ENCODE measurements around the gene ENHO. TPM values are rescaled to one million over a fixed set of nuclear protein-coding genes. Genes with fewer than 3 reads are reported as not detected.

Gene ENHO
- total and polyA plus RNA-seq, 12 donors, result 0.32 to 1.2 (median 0.46) TPM; not detected in 4

- no peak overlapping the region for H3K4me3 ChIP-seq
- H3K9me3 ChIP-seq, result no peaks in the 10 kb centered on the region
- TF ChIP-seq CTCF (IDR thresholded peaks at IDR 0.05), result peak in 6 of 9 donors; percentile 25 to 55 (median 43)
- peaks cover 0 to 5% (median 0%) of the 10 kb centered on the region in 7 donors for H3K27me3 ChIP-seq
- peak; percentile 38 to 64 for DNase-seq
- intact Hi-C loops (cut with DNase I), result loop anchor here (1.0 to 10.0 kb wide), 12 partner anchors 45 to 167 kb away; no protein-coding TSS in a partner anchor
- H3K36me3 ChIP-seq, result no peaks in the 10 kb centered on the region
- peaks cover 0 to 26% (median 14%) of the 10 kb centered on the region in 9 donors for H3K4me1 ChIP-seq
- ATAC-seq, result peak; percentile 49 to 93 (median 84)
- WGBS, 2 donors, result 11 to 22% methylated on average over 5 of the region's 5 CpGs
- peak overlapping the region in 2 of 10 donors; percentile 1 to 28 for H3K27ac ChIP-seq
Observed at GRCh38 chr9:34501889-34502425, 20.8 kb downstream of the ENHO start.

- H3K27ac ChIP-seq, result peak overlapping the region in 1 of 10 donors; percentile 1
- no peak overlapping the region for H3K4me3 ChIP-seq
- 48 to 62% methylated on average over 2 of the region's 2 CpGs for WGBS, 2 donors
- H3K9me3 ChIP-seq, result no peaks in the 10 kb centered on the region
- peaks cover 0 to 5% (median 0%) of the 10 kb centered on the region in 7 donors for H3K27me3 ChIP-seq
- no peak for TF ChIP-seq CTCF (IDR thresholded peaks at IDR 0.05)
- peaks cover 0 to 26% (median 14%) of the 10 kb centered on the region in 9 donors for H3K4me1 ChIP-seq
- intact Hi-C loops (cut with DNase I), result loop anchor here (1.0 to 10.0 kb wide), 12 partner anchors 46 to 167 kb away; no protein-coding TSS in a partner anchor
- ATAC-seq (no peak), DNase-seq (no peak)
- H3K36me3 ChIP-seq, result no peaks in the 10 kb centered on the region
Observed at GRCh38 chr9:34501372-34501771, 21.4 kb downstream of the ENHO start.

- peaks cover 0 to 26% (median 14%) of the 10 kb centered on the region in 9 donors for H3K4me1 ChIP-seq
- no peak overlapping the region for H3K27ac ChIP-seq
- no peak overlapping the region for H3K4me3 ChIP-seq
- 2% methylated on average over 6 of the region's 6 CpGs for WGBS, 2 donors
- peak; percentile 34 to 66 for DNase-seq
- H3K36me3 ChIP-seq, result no peaks in the 10 kb centered on the region
- peak in 7 of 8 donors; percentile 25 to 76 (median 46) for ATAC-seq
- peak; percentile 93 to 100 (median 98) for TF ChIP-seq CTCF (IDR thresholded peaks at IDR 0.05)
- intact Hi-C loops (cut with DNase I), result loop anchor here (1.0 to 10.0 kb wide), 15 partner anchors 47 to 166 kb away; no protein-coding TSS in a partner anchor
- peaks cover 0 to 5% (median 0%) of the 10 kb centered on the region in 7 donors for H3K27me3 ChIP-seq
- no peaks in the 10 kb centered on the region for H3K9me3 ChIP-seq
Observed at GRCh38 chr9:34500623-34501267, 22.0 kb downstream of the ENHO start.

GRCh38 chr9:34499076-34499475 is 23.7 kb downstream of the ENHO start:
- DNase-seq (no peak), ATAC-seq (no peak)
- no peak for TF ChIP-seq CTCF (IDR thresholded peaks at IDR 0.05)
- Histone ChIP-seq H3K27ac (no peak overlapping the region), H3K9me3 (no peaks in the 10 kb centered on the region), H3K27me3 (peaks cover 0 to 5% (median 0%) of the 10 kb centered on the region in 7 donors), H3K36me3 (no peaks in the 10 kb centered on the region), H3K4me1 (peaks cover 0 to 26% (median 14%) of the 10 kb centered on the region in 9 donors), H3K4me3 (no peak overlapping the region)
- WGBS, 2 donors, result 75% methylated on average over 2 of the region's 2 CpGs
- intact Hi-C loops (cut with DNase I), result loop anchor here in 3 of 10 donors (2.0 to 10.0 kb wide), 3 partner anchors 37 to 94 kb away; no protein-coding TSS in a partner anchor
